ENCODE data around the gene PIP4K2C. TPM values are rescaled to one million over a fixed set of nuclear protein-coding genes. Genes with fewer than 3 reads are reported as not detected.

The PIP4K2C gene
- total and polyA plus RNA-seq, 10 of the 15 experiments (the other 5 are each of a cell fraction or from before 2014, with no cell fraction given): 4.8 to 25.1 (median 14.9) TPM

DNA sequence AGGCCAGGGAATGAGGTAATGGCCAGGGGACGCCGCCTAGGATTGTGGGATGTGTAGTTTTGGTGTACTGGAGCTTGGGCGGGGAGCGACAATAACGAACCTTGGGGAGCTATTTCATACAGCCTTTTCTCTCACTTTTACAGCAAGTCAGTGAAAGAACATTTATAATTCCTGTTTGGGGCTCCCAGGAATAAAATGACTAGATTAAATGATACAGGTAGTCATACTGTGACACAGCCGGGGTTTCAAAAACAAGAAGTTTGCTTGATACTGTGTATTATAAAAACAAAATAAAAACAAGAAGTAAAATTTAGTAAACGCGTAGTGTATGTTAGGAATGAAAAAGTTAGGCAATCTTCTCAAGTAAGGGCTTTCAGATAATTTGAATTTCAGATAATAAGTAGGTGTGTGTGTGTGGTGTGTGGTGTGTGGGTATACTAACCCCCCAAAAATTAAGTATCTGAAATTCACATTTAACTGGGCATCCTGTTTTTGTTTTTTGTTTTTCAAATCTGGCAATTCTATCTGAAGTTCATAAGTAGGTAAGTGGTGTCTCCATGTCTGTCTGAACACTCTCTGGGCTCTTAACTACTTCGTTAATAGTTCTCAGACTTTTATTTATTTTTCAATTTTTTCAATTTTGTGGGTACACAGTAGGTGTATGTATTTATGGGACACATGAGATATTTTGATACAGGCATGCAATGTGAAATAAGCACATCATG lies 43.5 kb upstream of the PIP4K2C start (continued):
- TF ChIP-seq, protein P1, sequence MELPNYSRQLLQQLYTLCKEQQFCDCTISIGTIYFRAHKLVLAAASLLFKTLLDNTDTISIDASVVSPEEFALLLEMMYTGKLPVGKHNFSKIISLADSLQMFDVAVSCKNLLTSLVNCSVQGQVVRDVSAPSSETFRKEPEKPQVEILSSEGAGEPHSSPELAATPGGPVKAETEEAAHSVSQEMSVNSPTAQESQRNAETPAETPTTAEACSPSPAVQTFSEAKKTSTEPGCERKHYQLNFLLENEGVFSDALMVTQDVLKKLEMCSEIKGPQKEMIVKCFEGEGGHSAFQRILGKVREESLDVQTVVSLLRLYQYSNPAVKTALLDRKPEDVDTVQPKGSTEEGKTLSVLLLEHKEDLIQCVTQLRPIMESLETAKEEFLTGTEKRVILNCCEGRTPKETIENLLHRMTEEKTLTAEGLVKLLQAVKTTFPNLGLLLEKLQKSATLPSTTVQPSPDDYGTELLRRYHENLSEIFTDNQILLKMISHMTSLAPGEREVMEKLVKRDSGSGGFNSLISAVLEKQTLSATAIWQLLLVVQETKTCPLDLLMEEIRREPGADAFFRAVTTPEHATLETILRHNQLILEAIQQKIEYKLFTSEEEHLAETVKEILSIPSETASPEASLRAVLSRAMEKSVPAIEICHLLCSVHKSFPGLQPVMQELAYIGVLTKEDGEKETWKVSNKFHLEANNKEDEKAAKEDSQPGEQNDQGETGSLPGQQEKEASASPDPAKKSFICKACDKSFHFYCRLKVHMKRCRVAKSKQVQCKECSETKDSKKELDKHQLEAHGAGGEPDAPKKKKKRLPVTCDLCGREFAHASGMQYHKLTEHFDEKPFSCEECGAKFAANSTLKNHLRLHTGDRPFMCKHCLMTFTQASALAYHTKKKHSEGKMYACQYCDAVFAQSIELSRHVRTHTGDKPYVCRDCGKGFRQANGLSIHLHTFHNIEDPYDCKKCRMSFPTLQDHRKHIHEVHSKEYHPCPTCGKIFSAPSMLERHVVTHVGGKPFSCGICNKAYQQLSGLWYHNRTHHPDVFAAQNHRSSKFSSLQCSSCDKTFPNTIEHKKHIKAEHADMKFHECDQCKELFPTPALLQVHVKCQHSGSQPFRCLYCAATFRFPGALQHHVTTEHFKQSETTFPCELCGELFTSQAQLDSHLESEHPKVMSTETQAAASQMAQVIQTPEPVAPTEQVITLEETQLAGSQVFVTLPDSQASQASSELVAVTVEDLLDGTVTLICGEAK (IDR thresholded peaks at IDR 0.05; ENCODE audit: borderline replicate concordance): peak; percentile 9; the same call in 1 of the 2 replicates
- TF ChIP-seq HCFC1 (IDR thresholded peaks at IDR 0.05; ENCODE audit: low read length) (peak; percentile 90), SUPT20H (IDR thresholded peaks at IDR 0.05; ENCODE audit: borderline replicate concordance, control insufficient read depth, low read depth, low read length) (no peak), WRNIP1 (IDR thresholded peaks at IDR 0.05; ENCODE audit: borderline replicate concordance, low read depth, low read length) (no peak)

- intact Hi-C loops (cut with micrococcal nuclease; ENCODE audit: unreplicated experiment) (no loop called here), in situ Hi-C loops (cut with MboI) (no loop called here)
- ATAC-seq: no peak
- no peak overlapping the region for H3K9ac ChIP-seq (ENCODE audit: control insufficient read depth, insufficient read depth, low read length)
- CTCF ChIA-PET: no interaction called here
- peaks cover 0 to under 1% of the 10 kb centered on the region in 2 experiments; a peak in 2 of 4 replicates for H3K27me3 ChIP-seq (replicated peaks in 1 of 2; ENCODE audit: control insufficient read depth in 2 of 2, insufficient read depth in 2 of 2, low read length in 1 of 2)
- 91% methylated on average over 2 of the region's 2 CpGs for WGBS (ENCODE audit: insufficient coverage, insufficient replicate concordance, low lambda C conversion rate, missing lambda C conversion rate)
- POLR2A ChIA-PET: no interaction called here
- no peak overlapping the region for H3K4me3 ChIP-seq
- no peaks in the 10 kb centered on the region for H3K36me3 ChIP-seq (ENCODE audit: control insufficient read depth in 2 of 2, insufficient read depth in 2 of 2, low read length in 1 of 2)
- TF ChIP-seq GABPA (IDR thresholded peaks at IDR 0.05; ENCODE audit: low read depth) (no peak), SMAD1 (IDR thresholded peaks at IDR 0.05; ENCODE audit: low read depth, partially characterized antibody) (no peak), ZBTB4 (CRISPR knock-in tag; IDR thresholded peaks at IDR 0.05) (no peak)
- TF ChIP-seq, protein P2, sequence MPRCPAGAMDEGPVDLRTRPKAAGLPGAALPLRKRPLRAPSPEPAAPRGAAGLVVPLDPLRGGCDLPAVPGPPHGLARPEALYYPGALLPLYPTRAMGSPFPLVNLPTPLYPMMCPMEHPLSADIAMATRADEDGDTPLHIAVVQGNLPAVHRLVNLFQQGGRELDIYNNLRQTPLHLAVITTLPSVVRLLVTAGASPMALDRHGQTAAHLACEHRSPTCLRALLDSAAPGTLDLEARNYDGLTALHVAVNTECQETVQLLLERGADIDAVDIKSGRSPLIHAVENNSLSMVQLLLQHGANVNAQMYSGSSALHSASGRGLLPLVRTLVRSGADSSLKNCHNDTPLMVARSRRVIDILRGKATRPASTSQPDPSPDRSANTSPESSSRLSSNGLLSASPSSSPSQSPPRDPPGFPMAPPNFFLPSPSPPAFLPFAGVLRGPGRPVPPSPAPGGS (IDR thresholded peaks at IDR 0.05; ENCODE audit: borderline replicate concordance, insufficient read depth, low read depth, low read length, poor library complexity, severe bottlenecking): no peak
- peaks cover 9% of the 10 kb centered on the region; the same call in 1 of the 2 replicates for H3K4me1 ChIP-seq (ENCODE audit: control insufficient read depth, insufficient read depth, low read length)
- FAIRE-seq: no peak
- no peaks in the 10 kb centered on the region for H4K20me1 ChIP-seq (ENCODE audit: control insufficient read depth, insufficient read depth)
- no peak overlapping the region for H2AFZ ChIP-seq (ENCODE audit: control insufficient read depth, low read depth, low read length)
- no peak for DNase-seq (ENCODE audit: low read depth, low spot score)
- RAD21 ChIA-PET (ENCODE audit: unreplicated experiment): no interaction called here
- H3K79me2 ChIP-seq (ENCODE audit: control insufficient read depth, insufficient read depth, low read length): peaks cover 19% of the 10 kb centered on the region
- no peak overlapping the region for H3K27ac ChIP-seq (ENCODE audit: control insufficient read depth, insufficient read depth)
- H3K9me3 ChIP-seq (replicated peaks; ENCODE audit: control insufficient read depth, insufficient read depth, low read length): no peaks in the 10 kb centered on the region
- H3K4me2 ChIP-seq (ENCODE audit: control insufficient read depth, insufficient read depth): no peak overlapping the region
- BruUV-seq (replicated peaks): no TSS peak
- SMC1A ChIA-PET (ENCODE audit: uncharacterized antibody, unreplicated experiment): no interaction called here
These were observed 43.0 kb upstream of the PIP4K2C start for GRCh38 chr12:57548013-57548315.
